HEK293 (cell line): ENCODE measurements around the gene PKD2L1.

Experiments
- CTCF ChIP-seq: fragments of 450-650 bp; formaldehyde crosslinking; IDR thresholded peaks from 2 replicates; pipeline ENCODE4 v1.5.1; 2016; ENCODE audit warnings: missing biosample characterization, missing genetic modification characterization
- ELK4 ChIP-seq: IDR thresholded peaks from 2 replicates; pipeline ENCODE4 v1.6.1; 2011; ENCODE audit warnings: mild to moderate bottlenecking, low read depth, low read length, borderline replicate concordance
- GLI2 ChIP-seq: fragments of 450-650 bp; formaldehyde crosslinking; IDR thresholded peaks from 2 replicates; pipeline ENCODE4; 2017; ENCODE audit warnings: missing biosample characterization, missing genetic modification characterization, low read depth, borderline replicate concordance
- GLIS1 ChIP-seq: fragments of 450-650 bp; formaldehyde crosslinking; IDR thresholded peaks from 2 replicates; pipeline ENCODE4 v1.5.1; 2016; ENCODE audit warnings: missing biosample characterization, missing genetic modification characterization
- HOXD13 ChIP-seq: sonication (generic); formaldehyde crosslinking; IDR thresholded peaks from 2 replicates; pipeline ENCODE4 v1.8.0; 2022; ENCODE audit warnings: missing genetic modification reagents, borderline replicate concordance
- KLF8 ChIP-seq: fragments of 450-650 bp; formaldehyde crosslinking; IDR thresholded peaks from 2 replicates; pipeline ENCODE4 v1.5.1; 2016; ENCODE audit warnings: missing biosample characterization, missing genetic modification characterization
- ZFP37 ChIP-seq: fragments of 450-650 bp; formaldehyde crosslinking; IDR thresholded peaks from 2 replicates; pipeline ENCODE4 v1.5.1; 2016; ENCODE audit warnings: missing biosample characterization, missing genetic modification characterization
- ZNF184 ChIP-seq: fragments of 450-650 bp; IDR thresholded peaks from 2 replicates; pipeline ENCODE4 v1.5.1; 2018; ENCODE audit warnings: missing biosample characterization, mild to moderate bottlenecking, missing genetic modification characterization
- ZNF335 ChIP-seq: fragments of 450-650 bp; formaldehyde crosslinking; conservative IDR thresholded peaks from 2 replicates; pipeline ENCODE4 v1.5.1; 2016; ENCODE audit warnings: missing biosample characterization, missing genetic modification characterization
- ZNF776 ChIP-seq: fragments of 450-650 bp; formaldehyde crosslinking; IDR thresholded peaks from 2 replicates; pipeline ENCODE4 v1.5.0; 2017; ENCODE audit warnings: missing biosample characterization, missing genetic modification characterization, borderline replicate concordance

GRCh38 chr10:100333106-100333505 is 3.1 kb upstream of the PKD2L1 start:
- no peak for TF ChIP-seq ZNF335 (tag by site-specific recombination)
- no peak for TF ChIP-seq GLIS1 (tag by site-specific recombination)
- TF ChIP-seq ELK4, result no peak
- TF ChIP-seq ZNF184, result no peak
- TF ChIP-seq CTCF (tag by site-specific recombination), result no peak
- TF ChIP-seq ZNF776 (tag by site-specific recombination), result no peak
- TF ChIP-seq KLF8 (tag by site-specific recombination), result no peak
- TF ChIP-seq GLI2, result no peak
- TF ChIP-seq HOXD13 (CRISPR knock-in tag), result no peak
- no peak for TF ChIP-seq ZFP37 (tag by site-specific recombination)
